IPS DF 4.7 (cell line): ENCODE data around the gene UBAC1.

Source experiments
- DNase-seq: peaks from one replicate; pipeline ENCODE4 v3.0.0-alpha.2; 2013; ENCODE audit warnings: low spot score; ENCODE audit errors: extremely low read depth

UBAC1 gene

GRCh38 chr9:135885100-135885853, 75.9 kb downstream of the UBAC1 start:
- no peak for DNase-seq

- no peak for DNase-seq
These were observed 76.7 kb downstream of the UBAC1 start for GRCh38 chr9:135884328-135885035.

DNA sequence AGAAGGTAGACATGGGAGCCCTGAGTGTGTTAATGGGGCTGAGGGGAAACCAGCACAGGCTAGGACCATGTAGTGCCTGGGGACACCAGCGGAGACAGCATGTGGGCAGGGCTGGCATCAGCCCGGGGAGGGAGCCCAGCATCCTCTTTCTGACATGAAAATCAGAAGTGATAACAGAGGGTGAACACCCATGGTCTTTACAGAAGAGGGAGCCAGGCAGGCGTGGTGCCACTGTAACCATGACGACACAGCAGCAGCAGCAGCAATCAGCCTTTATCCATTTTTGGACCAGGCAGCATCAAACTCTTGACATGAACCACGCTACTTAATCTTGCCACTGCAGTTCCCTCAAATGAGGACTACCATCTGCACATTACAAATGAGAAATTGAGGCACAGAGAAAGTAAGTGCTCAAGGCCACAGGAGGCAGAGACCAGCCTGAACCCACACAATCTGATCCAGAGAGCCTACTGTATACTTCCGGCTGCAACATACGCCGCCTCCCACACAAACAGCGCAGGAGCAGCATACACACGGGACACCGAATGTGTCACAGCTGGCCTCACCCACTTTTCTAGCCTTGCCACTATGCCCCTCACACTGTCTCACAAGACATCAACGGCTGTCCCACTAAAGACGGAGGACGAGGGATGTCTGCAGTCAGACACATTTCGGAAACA, 77.6 kb downstream of the UBAC1 start:
- DNase-seq, result no peak
